SIG-M5 (cell line): ENCODE measurements around the gene TASL.
"Not testable (repeated sequence)": the region's sequence is repeated elsewhere in the genome, so short reads cannot be mapped to it uniquely, and the experiment has no call there.

Experiments
- DNase-seq: peaks from one replicate; lab custom pipeline; 2025; lab: John Stamatoyannopoulos, UW

Gene TASL, protein sequence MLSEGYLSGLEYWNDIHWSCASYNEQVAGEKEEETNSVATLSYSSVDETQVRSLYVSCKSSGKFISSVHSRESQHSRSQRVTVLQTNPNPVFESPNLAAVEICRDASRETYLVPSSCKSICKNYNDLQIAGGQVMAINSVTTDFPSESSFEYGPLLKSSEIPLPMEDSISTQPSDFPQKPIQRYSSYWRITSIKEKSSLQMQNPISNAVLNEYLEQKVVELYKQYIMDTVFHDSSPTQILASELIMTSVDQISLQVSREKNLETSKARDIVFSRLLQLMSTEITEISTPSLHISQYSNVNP

DNA sequence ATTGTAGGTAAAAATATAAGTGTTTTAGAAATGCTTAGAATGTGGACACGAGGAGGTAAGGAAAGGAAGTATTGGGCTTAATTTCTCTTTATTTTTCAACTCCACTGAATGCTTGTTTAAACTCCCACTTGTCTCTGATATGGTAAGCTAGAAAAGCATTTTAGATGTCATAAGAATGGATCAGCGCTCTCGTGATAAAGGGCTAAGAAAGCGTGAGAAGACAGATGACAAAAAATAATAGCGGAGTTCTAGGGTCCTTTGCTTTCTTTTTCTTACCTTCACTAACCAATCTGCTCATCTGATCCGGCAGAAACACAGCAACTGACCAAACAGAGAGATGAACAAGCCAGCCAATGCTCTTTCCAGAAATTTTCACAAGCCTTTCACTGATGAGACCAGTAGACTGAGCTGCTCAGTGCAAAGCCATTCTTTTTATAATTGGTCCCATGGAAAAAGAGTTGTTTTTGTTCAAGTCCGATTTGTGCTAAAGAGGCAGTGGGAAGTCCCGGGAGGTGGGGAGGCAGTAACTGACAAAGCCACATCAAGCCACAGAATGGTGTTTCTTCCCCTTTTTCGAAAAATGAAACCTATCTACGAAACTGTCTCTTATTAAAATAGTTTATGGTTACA is at the start of gene TASL:
Gene TASL (minus strand): TSS at position 405 of the 630 bp plus-strand sequence. CDS start 17,411 bp downstream, outside the sequence.
- DNase-seq = peak; percentile 76

DNA sequence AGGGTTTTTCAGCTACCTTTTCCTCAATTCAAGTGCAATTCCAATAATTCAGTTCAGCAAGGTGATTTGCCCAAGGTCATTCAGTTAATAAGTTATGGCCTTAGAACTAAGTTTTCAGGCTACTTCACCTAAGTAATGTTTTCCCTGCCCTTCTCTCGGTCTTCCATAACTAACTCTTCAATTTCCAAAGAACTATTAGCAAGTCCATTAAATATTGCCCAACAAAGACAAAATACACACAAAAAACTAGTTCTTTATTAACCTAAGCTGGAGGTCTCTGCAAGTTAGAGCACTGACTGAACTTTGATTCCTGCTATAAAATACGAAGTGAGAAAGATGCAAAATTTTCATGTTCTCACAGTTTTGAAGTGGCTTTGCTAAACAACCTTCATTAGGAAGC is 48.8 kb upstream of the TASL start:
- DNase-seq = no peak

DNA sequence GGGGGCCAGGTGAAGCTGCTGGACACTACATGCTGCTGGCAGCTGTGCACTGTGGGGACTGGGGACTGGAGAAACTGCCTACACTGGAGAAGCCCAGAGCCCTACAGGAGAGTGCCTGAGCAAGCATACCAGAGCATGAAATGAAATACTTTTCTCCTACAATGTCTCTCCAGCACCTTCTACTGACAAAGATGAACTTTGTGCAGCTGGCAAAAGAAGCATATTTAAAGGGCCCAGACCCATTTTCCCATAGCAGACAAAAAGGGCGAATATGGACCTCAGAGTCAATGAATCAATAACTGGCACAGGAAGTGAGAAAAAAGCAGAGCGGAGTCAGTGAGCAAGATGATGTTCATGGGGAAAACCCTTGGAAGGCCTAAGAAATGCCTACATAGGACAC is 44.8 kb upstream of the TASL start:
- DNase-seq = no peak

DNA sequence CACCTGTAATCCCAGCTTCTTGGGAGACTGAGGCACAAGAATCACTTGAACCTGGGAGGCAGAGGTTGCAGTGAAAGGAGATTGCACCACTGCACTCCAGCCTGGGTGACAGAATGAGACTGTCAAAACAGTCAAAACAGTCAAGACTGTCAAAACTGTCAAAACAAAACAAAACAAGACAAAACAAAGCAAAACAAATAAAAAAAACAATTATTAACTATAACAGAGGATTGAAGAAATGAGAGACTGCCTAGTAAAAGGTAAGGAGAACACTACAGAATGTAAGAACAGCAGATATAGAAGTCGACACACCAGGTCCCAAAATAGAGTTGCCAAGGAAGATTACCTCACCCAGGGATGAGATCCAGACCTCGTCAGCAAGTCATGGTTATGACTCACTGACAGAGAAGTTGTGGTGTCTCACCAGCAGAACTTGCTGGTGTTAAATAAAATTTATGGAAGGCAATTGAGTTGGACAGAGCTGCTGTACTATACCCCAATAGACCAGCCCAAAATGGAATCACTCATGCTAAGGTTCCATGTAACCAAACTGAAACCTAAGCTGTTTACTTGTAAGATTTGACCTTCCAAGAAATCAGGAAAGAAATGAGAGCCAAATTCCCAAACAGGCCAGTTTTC is 43.5 kb upstream of the TASL start:
- peak; percentile 17 for DNase-seq

DNA sequence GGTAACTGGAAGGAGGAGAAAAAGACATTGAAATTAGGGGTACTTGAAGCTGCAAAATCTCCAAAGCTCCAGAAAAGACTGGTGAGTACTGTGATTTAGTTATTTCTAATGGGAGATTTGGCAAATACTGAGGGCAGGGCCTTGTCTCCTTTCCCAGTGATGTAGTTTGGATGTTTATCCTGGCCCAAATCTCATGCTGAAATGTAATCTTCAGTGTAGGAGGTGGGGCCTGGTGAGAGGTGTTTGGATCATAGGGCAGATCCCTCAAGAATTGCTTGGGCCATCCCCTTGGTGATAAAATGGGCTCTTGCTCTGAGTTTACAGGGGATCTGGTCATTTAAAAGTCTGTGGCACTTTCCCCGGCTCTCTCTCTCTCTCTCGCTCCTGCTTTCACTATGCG is 42.6 kb upstream of the TASL start:
- DNase-seq = no peak

DNA sequence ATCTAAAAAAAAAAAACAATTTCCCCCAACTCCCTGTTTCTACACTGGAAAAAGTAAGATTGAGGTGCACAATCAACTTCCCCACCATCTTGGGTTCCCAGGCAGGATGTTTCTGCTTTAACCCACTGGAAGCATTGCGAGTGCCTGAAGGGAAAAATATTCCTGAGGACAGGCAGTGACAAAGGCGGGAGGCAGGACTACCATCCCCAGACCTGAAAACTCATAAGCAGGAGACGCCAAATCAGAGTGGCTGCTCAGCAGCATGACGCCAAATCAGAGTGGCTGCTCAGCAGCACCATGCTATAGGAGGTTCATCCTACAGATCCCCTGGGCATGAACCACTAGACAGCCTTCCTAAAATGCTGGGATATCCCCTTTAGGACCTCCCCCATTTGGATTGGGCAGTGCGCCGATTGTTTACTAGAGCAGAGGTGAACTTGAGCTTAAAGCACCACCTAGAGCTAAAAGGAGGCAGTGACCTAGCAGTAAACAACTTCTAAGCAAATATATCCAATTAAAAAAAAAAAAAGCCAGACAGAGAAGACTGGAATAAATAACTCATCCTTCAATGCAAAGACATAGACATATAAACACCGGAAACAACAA is 40.7 kb upstream of the TASL start:
- DNase-seq = no peak

DNA sequence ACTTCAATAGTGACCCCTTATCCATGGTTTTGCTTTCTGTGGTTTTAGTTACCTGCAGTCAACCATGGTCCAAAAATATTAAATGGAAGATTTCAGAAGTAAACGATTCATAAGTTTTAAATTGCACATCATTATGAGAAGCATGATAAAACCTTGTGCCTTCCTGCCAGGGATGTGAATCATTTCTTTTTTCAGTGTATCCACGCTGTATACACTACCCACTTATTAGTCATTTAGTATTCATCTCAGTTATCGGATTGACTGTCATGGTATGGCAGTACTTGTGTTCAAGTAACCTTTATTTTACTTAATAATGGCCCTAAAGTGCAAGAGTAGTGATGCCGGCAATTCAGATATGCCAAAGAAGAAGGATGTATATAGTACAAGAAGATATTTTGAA is 37.7 kb upstream of the TASL start:
- no peak for DNase-seq

DNA sequence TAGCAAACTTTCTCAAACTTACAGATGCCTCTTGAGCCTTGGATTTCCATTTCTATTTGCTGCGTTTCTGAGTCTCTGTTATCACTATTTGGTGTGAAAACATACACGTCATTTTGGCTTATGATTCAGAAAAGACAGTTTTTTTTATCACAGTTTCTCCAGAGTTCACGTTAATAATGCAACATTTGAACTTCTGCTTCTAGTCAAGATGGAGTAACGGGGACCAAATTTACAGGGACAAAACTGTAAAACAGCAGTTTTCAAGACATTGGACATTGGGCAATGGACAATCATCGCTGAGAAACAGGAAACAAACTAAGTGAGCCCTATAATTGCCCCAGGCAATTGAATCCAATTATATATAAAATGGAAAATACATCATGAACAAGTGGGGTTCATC is 36.2 kb upstream of the TASL start:
- DNase-seq = peak; percentile 67

DNA sequence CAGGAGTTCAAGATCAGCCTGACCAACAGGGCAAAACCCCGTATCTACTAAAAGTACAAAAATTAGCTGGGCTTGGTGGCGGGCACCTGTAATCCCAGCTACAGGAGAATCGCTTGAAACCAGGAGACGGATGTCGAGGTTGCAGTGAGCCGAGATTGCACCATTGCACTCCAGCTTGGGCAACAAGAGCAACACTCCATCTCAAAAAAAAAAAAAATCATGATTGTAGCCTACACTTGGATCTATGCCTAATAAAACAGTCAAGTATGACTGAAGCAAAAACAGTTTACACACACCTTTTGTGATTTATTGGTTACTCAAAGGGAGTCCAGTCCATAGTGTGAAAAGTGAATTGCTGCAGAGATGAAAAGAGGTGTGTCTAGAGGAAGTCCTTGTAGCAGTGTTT is 34.7 kb upstream of the TASL start:
- DNase-seq = no peak

DNA sequence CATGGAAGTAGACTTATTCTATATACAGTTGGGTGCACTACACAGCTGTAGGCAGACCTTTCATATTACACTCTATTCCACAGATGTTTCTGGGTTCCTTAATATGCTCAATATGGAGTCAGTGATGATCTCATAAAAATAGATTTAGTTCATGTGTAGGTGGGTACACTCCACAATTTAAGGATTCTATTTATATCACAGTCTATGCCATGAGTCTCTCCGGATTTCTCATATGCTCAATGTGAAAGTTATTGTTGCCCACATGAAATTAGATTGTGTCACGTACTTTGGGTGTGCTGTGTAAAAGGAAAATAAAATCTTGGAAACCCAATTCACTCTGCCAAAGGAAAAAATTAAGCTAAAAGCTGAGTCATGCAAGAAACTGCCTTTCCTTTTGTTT is 32.5 kb upstream of the TASL start:
- DNase-seq = no peak

DNA sequence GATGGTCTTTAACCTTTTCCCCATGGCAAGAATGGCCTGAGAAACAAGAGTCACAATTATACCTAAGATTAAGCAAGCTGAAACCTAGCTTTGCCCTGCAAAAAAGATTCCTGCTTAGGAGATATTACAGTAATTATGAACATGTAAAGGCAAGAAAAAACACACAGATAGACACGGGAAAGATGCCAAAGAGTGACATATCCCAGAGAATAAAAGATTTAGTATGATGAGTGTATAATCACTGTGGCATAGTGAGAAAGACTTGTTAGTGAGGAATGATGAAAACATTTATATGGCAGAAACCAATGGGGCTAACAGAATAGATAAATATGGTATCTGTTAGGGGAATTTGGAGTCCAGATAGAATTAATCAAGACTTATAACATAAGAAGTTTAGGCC is 29.6 kb upstream of the TASL start:
- DNase-seq = no peak

DNA sequence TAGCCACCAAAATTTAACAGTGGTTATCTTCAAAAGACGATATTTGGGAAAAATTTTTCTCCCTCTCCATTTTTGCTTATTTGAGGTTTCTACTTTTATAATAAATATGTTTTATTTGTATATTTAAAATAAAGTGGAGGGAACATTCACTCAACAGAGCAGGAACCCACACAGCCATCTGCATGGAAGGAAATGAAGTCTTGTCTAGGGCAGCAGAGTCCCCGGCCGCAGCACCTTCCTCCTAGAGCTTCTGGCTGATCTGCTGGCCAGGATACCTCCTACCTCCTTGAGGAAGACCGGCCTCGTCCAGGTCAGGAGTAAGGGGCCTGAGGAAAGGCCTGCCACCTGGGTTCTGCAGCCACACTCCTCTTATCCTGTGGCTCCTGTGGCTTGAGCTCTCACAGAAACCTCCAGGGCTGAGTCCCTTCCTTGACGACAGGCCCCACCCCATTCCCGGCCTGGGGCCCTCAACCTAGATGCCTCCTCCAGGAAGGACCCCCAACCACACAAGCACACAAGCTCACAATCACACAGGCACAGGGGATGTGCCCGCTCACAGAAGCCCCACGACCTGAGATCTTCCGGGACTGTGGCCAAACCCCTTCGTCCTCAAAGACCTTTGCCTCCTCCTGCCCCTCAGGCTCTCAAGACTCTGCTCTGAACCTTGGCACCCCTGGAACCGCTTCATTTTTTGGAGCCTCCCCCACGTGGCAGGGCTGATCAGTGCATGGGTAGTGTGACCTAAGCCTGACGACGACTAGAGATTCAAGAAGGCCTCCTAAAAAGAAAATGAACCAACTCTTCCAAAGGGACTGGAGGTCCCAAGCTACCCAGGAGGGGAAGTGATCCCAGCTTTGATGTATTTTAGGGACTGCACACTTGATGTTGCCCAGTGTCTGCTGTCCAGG is 23.0 kb upstream of the TASL start:
- DNase-seq = not testable (repeated sequence)

DNA sequence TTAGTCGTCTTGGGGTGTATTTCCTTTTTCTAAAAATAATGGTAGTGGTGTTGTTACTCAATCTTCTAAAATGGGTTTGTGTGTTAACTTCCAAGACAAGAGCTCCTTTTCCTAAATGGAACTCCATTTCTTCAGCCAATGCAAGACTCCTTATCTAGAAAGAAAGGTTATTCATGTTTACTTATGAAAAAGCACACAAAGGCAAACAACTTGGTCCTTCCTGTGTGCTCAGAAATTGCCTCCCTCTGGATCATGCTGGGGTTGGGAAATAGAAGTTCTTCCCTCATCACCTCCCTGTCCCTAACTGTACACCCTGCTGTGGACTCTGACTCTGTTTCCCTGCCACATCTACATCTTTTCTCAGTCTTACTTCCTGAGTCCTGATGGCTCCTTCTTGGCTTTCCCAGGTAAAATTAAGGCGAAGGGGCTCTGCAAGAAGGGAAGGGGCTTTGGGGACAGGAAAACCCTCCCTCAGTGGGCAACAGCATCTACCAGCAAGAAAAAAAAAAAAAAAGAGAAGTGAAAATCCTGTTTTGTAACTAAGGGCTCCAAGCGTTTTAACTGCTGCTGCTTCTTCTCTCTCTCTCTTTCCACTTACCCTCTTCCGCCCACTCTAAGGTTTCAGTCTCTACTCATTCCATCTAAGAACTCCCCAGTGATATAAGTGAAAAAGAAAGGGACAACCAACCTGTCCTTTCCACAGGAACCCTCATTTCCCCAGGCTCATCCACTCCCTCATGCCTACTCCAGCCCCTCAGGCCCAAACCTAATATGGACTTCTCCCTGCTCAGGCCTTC is 19.8 kb upstream of the TASL start:
- peak; percentile 77 for DNase-seq

DNA sequence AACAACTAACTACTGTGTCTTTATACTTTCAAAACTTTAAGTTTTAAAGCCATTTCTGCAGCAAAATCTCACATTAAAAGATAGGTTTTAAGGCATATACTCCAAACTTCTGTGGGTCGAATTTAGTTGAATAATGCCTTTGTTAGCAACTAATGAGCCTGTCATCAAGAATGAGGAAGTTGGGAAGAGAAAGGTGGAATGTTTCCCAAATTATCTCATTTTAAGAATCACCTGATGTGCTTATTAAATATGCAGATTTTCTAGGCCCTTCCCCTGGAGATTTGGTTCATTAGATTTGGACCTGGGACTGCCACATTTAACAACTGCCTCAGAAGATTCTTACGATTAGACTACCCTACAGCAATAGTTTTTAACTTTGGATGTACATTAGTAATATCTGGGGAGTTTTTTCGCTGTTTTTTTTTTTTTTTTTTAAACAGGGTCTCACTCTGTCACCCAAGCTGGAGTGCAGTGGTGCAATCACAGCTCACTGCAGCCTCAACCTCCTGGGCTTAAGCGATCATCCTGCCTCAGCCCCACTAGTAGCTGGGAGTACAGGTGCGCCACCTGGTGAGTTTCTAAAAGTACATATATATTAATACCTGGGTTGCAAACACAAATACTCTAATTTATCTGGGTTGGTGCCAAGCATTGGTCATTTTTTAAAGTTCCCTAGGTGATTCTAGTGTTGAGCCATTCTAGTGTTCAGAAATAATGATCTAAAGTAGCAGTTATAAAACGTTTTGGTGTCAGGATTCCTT is 16.1 kb upstream of the TASL start:
- no peak for DNase-seq

DNA sequence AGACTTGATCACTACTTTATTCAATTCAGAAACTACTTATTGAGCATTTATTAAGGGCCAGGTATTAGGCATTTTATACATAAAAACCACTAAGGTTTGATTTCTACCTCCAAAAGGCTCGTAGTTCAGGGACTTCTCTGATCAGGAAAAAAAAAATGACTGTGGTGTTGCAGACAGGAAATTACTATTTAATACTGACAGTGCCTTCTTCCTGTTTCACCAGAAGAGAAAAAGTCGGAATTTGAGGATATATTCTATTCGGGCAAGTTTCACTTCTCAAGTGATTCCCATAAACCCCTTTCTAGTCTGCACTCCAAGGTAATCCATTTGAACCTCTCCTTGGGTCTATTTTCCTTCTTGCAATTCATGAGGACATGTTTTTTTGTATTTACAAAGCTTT is 15.3 kb upstream of the TASL start:
- no peak for DNase-seq

DNA sequence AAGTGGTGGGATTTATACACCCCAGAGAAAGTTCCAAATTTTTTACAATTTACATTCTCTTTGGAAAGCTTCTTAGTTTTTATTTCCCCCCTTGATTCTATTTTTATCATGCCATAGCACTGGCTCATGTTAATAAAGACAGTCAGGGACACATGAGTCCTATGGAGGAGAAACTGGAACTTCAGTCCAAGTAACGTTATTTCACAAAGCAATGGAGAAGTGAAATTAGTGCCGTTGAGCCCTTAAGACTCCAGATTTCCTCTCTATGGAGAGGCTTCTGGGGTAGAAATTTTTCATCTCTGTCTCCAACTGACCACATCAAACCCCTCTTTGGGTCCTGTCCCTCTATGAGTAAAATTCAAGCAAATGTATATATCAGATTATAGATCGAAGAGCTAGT is 12.8 kb upstream of the TASL start:
- DNase-seq = peak; percentile 10

DNA sequence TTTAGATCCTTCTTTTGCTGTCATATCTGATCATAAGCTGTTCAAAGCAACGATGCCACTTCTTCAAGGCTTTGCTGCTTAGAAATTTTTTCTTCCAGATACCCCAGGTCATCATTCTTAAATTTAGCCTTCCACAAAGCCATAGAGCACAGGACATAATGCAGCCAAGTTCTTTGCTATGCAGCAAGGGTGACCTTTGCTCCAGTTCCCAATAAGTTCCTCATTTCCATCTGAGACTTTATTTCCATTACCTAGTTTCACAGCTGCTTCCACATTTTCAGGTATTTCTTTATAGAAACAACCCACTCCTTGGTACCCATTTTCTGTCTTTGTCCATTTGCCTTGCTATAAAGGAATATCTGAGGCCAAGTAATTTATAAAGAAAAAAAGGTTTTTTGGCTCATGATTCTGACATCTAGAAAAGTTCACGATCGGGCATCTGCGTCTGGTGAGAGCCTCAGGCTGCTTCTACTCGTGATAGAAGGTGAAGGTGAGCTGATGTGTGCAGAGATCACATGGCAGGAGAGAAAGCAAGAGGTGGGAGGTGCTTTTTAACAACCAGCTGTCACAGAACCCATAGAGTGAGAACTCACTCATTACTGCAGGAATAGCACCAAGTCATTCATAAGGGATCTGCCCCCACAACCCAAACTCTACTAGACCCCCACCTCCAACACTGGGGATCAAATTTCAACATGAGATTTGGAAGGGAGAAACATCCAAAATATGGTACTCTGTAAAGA is 11.8 kb upstream of the TASL start:
- no peak for DNase-seq

DNA sequence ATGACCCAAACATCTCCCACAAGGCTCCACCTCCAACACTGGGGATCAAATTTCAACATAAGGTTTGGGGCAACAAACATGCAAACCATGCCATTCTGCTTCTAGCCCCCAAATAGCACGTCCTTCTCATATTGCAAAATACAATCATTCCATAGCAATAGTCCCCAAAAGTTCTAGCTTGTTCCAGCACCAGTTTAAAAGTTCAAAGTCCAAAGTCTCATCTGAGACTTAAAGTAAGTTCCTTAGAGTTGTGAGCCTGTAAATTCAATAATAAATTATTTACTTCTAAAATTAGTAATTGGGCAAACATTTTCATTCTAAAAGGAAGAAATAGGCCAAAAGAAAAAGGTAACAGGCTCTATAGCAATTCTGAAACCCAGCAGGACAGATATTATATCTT is 8.9 kb upstream of the TASL start:
- no peak for DNase-seq

DNA sequence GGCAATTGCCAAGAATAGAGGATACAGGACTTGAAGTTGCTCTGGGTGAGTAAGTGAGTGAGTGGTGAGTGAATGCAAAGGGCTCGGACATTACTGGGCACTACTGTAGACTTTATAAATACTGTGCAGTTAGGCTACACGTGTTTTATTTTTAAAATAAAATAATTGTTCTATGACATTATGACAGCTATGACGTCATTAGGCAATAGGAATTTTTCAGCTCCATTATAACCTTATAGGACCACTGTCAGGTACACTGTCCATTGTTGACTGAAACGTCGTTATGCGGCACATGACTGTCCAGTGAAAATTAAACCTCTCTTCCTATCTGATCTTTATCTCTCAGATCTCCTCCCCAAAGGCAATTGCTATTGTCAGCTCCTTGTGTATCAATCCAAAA is 5.1 kb upstream of the TASL start:
- DNase-seq = no peak

DNA sequence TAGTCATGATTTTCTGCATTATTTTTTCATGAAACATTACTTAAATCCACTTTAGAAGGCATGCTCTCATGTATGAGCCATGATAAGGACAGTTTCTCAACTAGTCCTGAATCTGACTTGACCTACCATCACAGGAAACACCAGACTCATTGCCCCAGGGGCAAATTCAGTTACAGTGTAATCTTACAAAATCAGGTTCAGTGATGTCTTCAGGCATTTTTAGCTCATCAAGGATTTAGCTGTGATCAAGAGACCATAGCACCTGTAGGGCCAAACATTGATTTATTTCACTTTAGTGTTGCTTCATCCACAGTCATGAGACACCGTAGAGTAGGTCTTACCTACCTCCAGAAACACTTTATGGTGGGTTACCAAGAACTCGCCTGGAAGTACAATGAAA is 3.1 kb upstream of the TASL start:
- DNase-seq = no peak
